HG03354 (cell line): ENCODE data around the gene PIK3C2A.
A peak's percentile ranks its signal among the peaks of the same experiment; 100 is the strongest.

Experiments
- ATAC-seq: cut with Tn5 transposase; IDR thresholded peaks from one replicate; pipeline ENCODE4 v1.9.1; 2021; ENCODE audit warnings: mild to moderate bottlenecking; ENCODE audit not compliant: unreplicated experiment, poor library complexity, severe bottlenecking

Gene PIK3C2A

DNA sequence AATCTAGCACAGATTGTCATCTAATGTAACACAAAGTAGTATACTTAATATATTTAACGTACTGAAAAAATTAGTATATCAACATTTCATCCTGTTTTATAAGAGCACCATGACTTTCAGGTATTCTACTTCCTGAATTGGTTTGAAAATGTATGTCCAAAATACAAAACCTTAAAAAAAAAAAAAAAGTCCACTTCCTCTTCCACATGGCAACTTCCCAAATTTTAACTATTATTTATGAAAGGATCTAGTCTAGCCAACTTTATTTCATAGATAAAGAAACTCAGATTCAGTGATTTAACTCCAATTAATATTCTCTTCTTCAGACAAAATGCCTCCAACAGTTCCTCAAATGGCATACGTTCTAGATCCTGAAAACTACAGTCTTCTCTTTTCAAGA, 44.0 kb downstream of the PIK3C2A start:
- ATAC-seq = no peak

DNA sequence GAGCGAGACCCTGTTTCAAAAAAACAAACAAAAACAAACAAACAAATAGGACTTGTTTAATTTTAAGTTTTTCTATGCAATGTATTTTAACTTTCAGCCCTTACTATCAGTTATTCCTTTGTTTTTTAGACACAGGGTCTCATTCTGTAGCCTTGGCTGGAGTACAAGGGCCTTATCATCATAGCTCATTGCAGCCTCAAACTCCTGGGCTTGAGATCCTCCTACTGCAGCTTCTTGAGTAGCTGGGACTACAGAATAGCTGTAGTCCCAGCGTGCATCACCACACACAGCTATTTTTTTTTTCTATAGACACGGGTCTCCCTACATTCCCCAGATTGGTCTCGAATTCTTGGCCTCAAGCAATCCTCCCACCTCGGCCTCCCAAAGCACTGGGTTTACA, 44.5 kb downstream of the PIK3C2A start:
- no peak for ATAC-seq

GRCh38 chr11:17162376-17162775, 45.4 kb downstream of the PIK3C2A start:
- ATAC-seq = no peak

DNA sequence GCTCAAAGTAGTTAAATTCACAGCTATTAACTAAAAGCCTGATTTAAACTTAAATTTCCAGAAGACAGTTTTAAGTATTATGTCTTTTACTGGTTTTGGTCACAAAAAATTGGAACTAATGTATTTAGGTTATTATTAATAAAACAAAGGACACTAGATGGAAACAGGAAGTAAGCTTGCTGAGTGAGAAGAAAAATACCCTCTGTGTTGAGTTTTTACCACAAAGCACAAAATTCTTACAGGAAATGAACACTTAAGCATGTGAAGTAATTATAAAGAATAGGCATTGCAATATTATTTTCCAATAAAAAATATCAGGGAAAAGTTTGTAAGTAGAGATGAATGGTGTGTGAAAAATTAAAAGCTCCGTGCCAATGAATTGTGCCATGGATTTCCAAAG, 46.3 kb downstream of the PIK3C2A start:
- ATAC-seq = peak; percentile 50

DNA sequence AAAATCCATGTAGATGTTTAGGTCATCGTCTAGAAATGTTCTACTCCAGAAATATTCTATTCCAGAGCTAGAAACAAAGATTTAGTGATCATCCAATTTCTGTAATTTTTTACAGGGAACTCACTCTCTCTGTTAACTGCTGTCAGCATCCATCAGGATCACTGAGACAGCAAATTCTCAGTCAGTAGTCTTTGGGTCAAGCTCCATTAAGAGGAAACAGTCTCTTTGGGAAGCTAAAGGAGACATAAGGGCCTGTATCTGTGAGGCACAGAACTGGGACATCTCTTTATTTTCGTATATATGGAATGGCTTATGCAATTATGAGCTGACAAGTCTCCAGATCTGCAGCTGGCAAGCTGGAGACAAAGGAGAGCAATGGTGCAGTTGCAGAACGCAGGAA, 48.3 kb downstream of the PIK3C2A start:
- ATAC-seq = no peak
